Measurements from ENCODE around the gene ALKBH6. TPM values are rescaled to one million over a fixed set of nuclear protein-coding genes. Genes with fewer than 3 reads are reported as not detected.
A peak's percentile ranks its signal among the peaks of the same experiment; 100 is the strongest.

ALKBH6 gene
- total and polyA plus RNA-seq, 2 of the 13 experiments (the other 11 are each of a cell fraction or from before 2014, with no cell fraction given), result 13.7 to 18.1 TPM

- TF ChIP-seq PREB (CRISPR knock-in tag; IDR thresholded peaks at IDR 0.05) (no peak), NFE2L1 (CRISPR knock-in tag; IDR thresholded peaks at IDR 0.05; ENCODE audit: borderline replicate concordance) (no peak), ZNF24 (IDR thresholded peaks at IDR 0.05) (no peak), THAP8 (CRISPR knock-in tag; IDR thresholded peaks at IDR 0.05; ENCODE audit: borderline replicate concordance) (no peak)
These were observed 23.9 kb downstream of the ALKBH6 start (continued) for GRCh38 chr19:35990156-35990555.

- in situ Hi-C loops (cut with HindIII; ENCODE audit: extremely low pct_ligation_motif_present, low pct_unique_long_range_greater_than_20kb), result no loop called here
- TF ChIP-seq ZNF777 (CRISPR knock-in tag; IDR thresholded peaks at IDR 0.05) (no peak), NFKB2 (CRISPR knock-in tag; IDR thresholded peaks at IDR 0.05; ENCODE audit: borderline replicate concordance) (no peak), NAIF1 (CRISPR knock-in tag; IDR thresholded peaks at IDR 0.05; ENCODE audit: borderline replicate concordance) (no peak), RBAK (CRISPR knock-in tag; IDR thresholded peaks at IDR 0.05) (peak; percentile 97)
- no peak for DNase-seq (ENCODE audit: low spot score)
- no peaks in the 10 kb centered on the region for H3K9me3 ChIP-seq (ENCODE audit: low read length)
- H3K27ac ChIP-seq (ENCODE audit: extremely low read length, insufficient read depth, low read length), result no peak overlapping the region
- peaks cover 0 to 30% of the 10 kb centered on the region in 2 experiments; a peak in 3 of 5 replicates for H3K27me3 ChIP-seq (ENCODE audit: control insufficient read depth in 1 of 2, insufficient read depth in 2 of 2, low read length in 2 of 2)
- no peak overlapping the region for H3K9ac ChIP-seq (ENCODE audit: insufficient read depth, low read depth, low read length)
- H3K4me1 ChIP-seq (ENCODE audit: insufficient read depth, low read length), result peaks cover 21% of the 10 kb centered on the region
- H3K79me2 ChIP-seq (ENCODE audit: insufficient read depth, low read length), result no peaks in the 10 kb centered on the region
- H2AFZ ChIP-seq (ENCODE audit: low read length), result no peak overlapping the region
- CTCF ChIA-PET (ENCODE audit: low intra/inter-chr PET ratio, low total read pairs), result no interaction called here
- no peak overlapping the region for H3K4me3 ChIP-seq (replicated peaks in 1 of 3; ENCODE audit: insufficient read depth in 1 of 3, low read depth in 2 of 3, low read length in 3 of 3)
- intact Hi-C loops (cut with micrococcal nuclease; ENCODE audit: unreplicated experiment), result no loop called here
- no peaks in the 10 kb centered on the region for H4K20me1 ChIP-seq (ENCODE audit: insufficient read depth, low read length)
- no peak overlapping the region for H3K4me2 ChIP-seq (ENCODE audit: low read depth, low read length)
- no TSS peak for BruUV-seq (replicated peaks)
- ATAC-seq, result no peak
- 53% methylated on average over 2 of the region's 3 CpGs for WGBS (ENCODE audit: low lambda C conversion rate)
- POLR2A ChIA-PET, result no interaction called here
- H3K36me3 ChIP-seq (replicated peaks in 1 of 2; ENCODE audit: control insufficient read depth in 1 of 2, insufficient read depth in 2 of 2, low read length in 2 of 2), result no peaks in the 10 kb centered on the region
- FAIRE-seq, result no peak
These were observed 25.2 kb downstream of the ALKBH6 start for GRCh38 chr19:35988824-35989223.

All from HepG2 (cell line).